ENCODE measurements around the gene SPTLC2.

- TF ChIP-seq CTCF (IDR thresholded peaks at IDR 0.05; ENCODE audit: low read length) (no peak), EZH2 (optimal IDR thresholded peaks at IDR 0.05; ENCODE audit: low read depth, low read length) (no peak)
These were observed 22.3 kb upstream of the SPTLC2 start for GRCh38 chr14:77638771-77639171.
